G401 (cell line): Measurements from ENCODE around the gene NSG2. TPM values are rescaled to one million over a fixed set of nuclear protein-coding genes. Genes with fewer than 3 reads are reported as not detected.

ENCODE experiments used
- DNase-seq: peaks from one replicate; pipeline ENCODE4 v3.0.0-alpha.2; 2015; ENCODE audit warnings: low spot score
- in situ Hi-C: cut with HindIII; loops from 2 replicates; pipeline ENCODE4 v1.10.0; 2016; ENCODE audit warnings: low sequenced_read_pairs, mixed read lengths
- total RNA-seq: library from RNA; depleted of rRNA; stranded (reverse); fragments of >200 nt; shearing (Covaris generic); gene quantifications from 2 replicates; pipeline ENCODE4 v1.2.3, GENCODE V29; 2014

Gene NSG2
- total RNA-seq, 1 experiment from 2014 or later, result 0.85 TPM

DNA sequence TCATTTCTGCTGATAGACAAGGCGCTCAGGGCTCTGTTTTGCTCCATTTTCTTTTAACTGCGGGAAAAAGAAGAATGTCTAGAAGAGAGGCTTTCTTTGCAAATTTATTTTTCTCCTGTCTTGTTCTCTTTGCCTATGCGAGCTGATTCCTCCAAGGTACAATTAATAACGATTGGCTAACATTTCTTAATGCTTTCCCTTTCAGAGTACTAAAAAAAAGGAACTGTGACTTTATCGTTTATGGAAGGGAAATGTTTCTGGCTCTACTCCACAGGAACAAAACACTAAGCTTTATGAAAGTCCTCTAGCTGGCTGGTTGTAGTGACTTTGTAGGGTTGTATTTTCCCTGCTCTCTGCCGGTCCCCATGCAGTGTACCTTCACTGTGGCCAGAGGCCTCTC, 11.7 kb downstream of the NSG2 start:
- no peak for DNase-seq
- in situ Hi-C loops, result no loop called here

DNA sequence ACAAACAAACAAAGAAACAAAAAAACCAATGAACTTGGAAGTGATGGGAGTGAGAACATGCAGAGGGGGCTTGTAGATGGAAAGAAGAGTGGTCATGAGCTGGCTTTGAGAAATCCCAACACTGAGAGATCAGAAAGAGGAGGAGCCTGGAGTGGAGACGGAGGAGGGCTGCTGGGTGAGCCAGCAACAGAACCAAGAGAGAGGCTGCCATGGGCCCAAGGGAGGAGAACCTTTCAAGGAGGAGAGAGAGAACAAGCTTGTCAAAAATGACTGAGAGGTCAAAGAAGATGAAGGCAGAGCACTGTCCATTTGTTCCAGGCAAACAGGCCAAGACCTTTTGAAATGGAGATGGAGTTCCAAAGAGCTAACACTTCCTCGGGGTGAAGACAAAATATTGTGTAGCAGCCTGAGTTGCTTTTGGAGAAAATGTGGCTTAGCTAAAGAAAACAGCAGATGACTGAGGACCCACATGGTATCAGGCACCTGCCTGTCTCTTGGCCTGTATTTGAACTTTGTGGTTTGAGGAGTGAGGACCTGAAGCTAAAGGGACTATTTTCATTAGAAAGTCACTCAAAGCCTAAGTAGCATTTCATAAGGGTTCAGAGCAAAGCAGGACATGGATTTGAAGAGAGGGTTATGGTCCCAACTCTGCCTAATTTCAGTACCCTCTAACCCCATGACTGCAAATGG, 13.1 kb downstream of the NSG2 start:
- in situ Hi-C loops, result no loop called here
- DNase-seq, result no peak

DNA sequence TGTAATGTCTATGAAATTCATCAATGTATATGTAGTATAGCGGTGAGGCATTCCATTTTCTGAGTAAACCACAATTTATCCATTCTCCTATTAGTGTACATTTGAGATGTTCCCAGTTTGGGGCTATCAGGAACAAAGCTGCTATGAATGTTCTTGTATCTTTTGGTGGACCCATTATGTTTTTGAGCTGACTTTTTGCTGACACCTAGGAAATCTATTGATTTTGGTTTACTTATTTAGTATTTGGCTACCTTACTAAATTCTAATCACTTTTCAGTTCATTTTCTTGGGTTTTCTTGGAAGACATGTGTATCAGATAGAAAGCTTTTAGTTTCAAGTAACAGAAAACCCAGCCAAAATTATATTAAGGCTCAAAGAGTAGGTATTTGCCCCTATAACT, 13.7 kb downstream of the NSG2 start:
- no peak for DNase-seq
- in situ Hi-C loops, result no loop called here

DNA sequence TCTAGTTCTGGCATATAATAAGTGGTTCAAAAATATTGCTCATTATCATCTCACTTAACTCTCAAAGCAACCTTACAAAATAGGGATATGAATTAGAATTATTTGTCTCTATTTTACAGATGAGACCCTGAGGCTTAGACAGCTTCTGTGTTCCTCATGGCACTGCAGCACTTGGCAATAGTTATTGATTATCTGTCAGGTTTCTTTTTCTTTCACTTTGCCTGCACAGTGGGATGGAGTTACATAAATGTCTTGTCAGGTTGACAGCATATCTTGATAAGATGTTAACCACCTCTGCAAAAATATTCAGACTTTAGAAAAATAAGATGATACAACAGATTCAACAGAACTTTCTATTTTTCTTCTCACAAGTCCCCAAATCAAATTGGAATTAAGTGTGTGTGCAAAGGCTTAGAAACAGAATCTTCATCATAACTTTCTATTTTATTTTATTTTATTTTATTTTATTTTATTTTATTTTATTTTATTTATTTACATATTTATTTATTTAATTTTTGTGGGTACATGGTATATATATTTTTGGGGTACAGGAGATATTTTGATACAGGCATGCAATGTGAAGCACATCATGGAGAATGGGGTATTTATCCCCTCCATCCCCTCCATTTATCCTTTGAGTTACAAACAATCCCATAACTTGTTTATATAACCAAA, 17.7 kb downstream of the NSG2 start:
- in situ Hi-C loops, result no loop called here
- DNase-seq, result no peak

DNA sequence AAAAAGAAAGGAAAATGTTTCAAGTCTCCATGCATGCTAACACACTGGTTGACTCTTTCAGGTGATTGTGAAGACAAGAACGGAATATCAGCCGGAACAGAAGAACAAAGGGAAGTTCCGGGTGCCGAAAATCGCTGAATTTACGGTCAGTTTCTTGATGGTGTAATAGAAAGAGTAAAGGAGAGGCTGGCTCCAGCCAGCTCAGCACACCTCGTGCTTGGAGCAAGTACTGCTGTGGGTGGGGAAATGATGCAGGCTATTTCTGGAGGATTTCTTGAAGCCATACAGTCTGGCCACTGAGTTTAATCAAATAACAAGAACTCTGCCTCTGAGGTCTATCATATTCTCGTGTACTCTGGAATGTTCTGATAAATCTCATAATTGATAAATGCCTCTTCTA, 18.7 kb downstream of the NSG2 start:
- in situ Hi-C loops, result no loop called here
- no peak for DNase-seq

DNA sequence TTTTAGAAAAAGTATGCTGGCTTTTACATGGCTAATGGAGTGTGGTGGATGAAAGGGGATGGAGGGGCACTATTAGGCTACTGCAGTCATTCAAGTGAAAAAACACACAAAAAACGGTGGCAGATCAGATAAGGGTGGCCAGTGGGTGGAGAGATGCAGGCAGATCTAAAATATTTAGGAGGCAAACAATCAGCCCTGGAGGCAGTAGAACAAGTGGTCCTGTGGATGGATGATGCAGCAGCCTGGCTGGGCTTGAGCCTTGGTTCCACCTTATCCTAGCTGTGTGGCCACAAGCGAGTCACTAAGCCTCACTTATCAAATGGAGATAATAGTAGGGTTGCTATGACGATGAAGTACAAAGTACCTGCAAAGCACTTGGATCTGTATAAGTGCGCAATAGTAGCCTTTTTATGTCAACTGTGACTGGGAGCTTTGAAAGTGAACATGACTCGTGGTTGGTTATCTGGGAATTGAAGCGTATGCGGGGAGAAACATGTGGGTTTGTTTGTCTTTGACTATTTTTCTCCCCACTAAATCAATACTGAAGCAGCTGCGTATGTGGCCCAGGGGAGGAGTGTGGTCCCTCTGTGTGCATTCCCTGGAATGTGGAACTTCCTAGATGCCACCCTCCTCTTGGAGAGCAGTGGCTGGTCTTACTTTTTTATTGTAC, 20.2 kb downstream of the NSG2 start:
- in situ Hi-C loops, result no loop called here
- no peak for DNase-seq

DNA sequence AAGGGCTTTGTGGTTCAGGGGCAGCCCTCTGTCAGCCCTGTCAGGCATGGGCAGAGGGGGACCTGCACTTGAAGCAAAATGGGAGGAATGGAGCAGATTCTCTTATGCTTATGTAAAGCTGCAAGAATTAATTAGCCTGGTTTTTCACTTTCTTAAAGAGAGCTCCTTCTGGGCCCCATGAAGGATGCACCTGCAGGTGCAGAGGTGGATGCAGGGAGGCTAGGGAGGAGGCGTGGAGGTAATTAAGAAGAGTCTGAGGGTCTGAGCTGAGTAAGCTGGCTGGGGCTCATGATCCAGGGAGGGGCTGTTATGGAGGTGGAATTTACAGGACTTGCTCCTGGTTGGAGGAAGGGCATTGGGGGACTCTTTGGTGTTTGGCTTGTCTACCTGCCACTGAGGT, 22.0 kb downstream of the NSG2 start:
- in situ Hi-C loops, result no loop called here
- DNase-seq, result no peak

DNA sequence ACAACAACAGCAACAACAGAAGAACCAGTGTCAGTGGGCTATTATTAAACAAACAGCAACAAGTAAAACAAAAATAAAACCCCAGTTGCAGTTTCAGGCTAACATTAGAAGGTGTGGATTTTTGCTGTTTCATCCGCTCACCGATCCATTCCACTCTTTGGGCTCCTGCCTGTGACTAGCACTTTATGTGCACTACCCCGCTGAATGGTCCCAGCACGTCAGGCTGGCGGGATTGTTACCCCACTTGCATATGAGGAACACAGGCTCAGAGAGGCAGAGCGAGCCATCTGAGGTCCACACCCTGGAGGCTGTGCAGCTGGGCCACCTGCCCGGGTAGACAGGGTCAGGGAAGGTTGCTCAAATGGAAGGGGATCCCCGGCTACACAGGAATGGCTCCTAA, 26.0 kb downstream of the NSG2 start:
- DNase-seq, result no peak
- in situ Hi-C loops, result no loop called here

DNA sequence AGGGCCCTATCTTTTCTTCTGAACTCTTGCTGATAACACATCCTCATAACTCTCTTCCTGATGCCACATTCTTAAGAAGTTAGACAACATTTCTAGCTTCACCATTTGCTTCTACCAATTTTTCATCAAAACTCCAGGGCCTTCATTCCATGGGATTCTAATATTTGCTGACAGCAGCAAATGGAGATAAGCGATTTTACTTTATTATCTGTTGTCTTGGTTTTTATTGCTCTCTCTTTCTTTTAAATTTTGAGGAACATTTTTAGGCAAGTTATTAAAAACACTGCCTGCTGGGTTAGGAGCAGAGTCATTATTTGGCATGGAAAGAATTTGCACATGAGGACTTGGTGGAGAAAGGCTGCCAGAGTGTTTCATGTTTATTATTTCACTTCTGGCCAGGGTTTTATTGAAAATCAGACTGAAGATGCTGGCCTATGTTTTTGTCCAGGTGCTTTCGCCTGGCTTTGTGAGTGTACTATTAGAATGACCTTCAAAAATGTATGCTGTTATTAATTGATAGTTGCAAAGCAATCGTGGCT, 27.7 kb downstream of the NSG2 start:
- DNase-seq, result peak; percentile 44
- in situ Hi-C loops, result no loop called here

DNA sequence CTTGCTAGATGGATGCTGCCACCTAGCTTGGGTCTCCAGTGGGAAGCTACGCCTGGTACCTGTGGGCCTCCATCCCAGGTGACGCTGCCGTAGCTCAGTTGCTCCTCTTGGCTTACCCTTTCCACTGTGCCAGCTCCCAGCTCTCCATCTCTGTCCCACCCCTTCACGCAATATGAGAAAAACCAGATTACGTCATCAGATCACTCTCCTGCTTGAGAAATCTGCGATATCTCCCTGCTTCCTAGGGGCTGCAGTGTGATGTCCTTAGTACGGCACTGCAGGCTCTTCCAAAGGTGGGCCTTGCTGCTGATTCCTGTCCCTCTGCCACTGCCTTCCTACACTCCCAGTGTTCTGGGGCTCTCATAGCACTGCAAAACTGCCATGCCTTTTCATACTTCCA, 28.9 kb downstream of the NSG2 start:
- in situ Hi-C loops, result no loop called here
- no peak for DNase-seq

DNA sequence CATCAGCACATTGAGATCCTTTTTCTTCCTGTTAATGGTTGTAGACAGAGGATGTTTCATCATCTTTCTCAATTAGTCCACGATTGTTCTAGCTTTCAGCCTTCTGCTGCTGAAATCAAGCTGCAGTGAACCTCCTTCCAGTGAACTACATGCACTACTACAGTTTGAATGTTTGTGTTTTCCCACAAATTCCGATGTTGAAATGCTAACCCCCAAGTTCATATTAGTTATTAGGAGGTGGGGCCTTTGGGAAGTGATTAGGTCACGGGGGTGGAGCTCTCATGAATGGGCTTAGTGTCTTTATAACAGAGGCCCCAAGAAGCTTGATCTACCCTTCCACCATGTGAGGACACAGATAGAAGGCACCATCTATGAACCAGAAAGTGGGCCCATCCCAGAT, 32.9 kb downstream of the NSG2 start:
- in situ Hi-C loops, result no loop called here
- no peak for DNase-seq

DNA sequence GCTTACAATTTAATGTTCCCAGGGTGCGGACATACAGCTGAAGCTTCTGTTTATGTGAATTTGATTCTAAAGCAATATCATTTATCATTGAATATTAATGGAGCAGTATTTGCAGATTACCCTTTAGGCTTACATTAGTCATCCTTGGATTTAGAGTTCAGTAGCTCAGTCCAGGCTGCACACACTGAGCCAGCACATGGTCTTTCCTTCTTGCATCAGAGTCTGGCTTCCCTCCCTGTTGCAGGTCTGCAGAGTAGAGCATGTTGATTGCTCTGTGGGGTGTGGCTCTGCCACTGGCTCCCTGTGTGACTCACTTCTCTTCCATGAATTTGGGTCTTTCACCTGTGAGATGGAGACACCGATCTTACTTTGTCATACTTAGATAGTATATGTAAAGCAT, 36.8 kb downstream of the NSG2 start:
- in situ Hi-C loops, result no loop called here
- peak; percentile 39 for DNase-seq

DNA sequence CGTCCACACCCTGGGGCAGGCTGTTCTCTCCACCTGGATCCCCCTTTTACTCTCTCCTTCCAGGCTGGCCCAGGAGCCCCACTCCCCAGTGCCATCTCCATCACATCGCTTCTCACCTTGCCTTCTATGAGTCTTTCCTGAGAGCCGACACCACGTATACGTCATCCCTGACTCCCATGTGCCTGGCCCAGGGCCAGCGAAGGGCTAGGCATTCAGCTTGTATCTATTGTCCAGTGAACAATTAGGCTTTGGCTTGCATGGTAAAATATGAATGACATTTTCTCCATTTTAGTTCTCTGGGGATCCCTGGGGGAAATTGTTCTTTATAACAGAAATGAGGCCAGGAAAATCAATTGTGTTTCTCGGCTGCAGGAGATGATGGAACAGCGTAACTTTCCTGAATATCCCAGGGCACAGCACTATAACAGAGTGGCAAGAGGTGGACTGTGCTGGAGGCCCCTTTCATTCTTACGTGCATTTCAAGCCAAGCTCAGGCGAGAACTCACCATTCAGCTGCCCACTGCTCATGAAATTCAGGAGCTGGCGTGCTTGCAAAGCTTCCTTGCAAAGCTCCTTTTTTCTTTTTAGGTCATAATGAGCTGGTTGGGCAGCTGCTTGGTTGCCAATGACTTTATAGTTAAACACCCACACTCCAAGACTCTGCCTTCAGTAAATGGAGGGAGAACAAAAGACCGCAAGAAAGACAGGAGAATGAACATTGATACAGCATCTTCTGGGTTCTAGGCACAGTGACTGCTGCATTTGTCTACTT, 37.7 kb downstream of the NSG2 start:
- peak; percentile 49 for DNase-seq
- in situ Hi-C loops, result no loop called here

DNA sequence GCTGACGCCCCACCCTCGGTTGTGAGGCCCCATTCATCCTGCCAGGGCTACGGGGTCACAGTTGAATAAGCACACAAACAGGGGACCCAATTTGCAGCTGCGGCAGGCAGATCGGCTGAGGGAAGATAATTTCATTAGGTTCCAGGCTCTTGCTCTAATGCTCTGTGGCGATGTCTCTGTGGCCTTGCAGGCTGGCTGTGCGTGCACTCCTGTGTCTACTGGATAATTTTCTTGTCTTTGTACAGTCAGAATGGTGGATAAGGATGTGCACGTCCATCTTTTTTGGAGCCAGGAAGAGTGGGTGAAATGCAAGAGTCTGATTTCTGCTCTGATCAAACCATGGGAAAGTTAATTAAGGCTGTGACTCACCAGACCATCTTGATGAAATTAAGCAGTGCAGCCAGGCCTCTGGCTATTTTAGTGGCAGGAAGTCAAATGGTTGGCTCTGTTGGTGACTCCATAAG, 39.2 kb downstream of the NSG2 start:
- in situ Hi-C loops, result no loop called here
- no peak for DNase-seq

DNA sequence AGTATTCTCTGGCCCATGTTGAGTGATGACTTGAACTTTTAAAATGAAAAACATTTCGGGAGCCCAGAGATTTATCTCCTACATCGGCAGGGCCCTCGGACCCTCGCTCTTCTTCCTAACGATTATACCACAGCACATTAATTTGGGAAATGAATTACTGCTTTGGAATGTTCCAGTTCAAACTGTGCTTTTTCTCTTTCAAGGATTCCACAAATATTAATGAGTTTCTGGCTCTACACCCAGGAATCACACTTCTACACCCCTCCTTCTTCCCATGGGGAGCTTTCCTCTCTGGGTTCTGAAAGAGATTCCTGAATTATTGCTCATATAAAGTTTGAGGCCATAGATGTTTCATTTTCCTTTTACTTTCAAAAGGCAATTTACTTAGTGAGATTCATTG, 41.2 kb downstream of the NSG2 start:
- in situ Hi-C loops, result no loop called here
- no peak for DNase-seq

DNA sequence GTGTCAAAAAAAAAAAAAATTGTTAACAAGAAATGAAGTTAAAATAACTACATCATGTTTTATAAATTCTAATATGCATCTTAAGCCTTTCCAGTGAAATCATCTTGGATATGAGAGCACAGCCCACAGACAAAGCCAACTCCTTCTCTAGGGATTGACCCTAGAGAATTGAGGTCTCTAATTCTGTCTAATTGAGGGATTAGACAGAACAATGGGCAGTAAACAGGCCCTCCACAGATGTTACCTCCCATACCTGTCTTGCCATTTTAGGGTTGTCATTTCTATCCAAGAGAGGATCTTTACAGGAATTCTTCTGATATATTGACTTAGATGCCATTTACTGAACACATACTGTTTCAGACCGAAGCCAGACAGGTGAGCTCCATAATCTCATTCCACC, 42.3 kb downstream of the NSG2 start:
- DNase-seq, result no peak
- in situ Hi-C loops, result no loop called here

DNA sequence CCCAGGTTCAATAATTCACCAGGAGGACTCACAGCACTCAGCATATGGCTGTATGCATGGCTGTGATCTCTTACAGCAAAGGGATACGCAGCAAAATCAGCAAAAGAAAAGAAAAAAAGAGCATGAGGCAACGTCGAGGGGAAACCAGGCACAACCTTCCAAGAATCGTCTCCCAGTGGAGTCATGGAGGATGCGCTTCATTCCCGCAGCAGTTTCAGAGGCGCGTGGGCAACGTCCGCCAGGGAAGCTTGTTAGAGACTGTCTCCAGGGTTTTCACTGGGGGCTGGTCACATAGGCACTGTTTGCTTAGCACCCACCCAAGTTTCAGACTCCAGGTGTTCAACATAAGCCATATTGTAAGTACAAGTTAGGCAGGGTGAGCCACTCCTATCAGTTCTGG, 44.6 kb downstream of the NSG2 start:
- in situ Hi-C loops, result no loop called here
- DNase-seq, result no peak

DNA sequence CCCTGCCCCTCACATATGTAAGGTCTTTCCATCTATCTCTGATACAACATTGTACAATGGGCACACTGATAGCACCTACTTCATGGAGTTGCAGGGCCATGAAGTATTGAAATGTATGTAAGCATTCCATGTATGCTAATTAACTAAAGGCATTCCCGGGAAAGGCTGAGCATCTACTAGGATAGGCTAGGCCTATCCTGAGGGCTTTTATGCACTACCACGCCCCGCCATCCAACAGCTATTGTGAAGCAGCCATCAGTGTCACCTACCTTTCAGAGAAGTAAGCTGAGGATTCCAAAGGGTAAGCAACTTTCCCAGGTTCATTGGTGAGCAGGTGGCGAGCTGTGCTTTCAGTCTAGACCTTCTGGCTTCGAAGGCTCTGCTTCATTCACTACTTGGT, 47.6 kb downstream of the NSG2 start:
- DNase-seq, result no peak
- in situ Hi-C loops, result no loop called here

DNA sequence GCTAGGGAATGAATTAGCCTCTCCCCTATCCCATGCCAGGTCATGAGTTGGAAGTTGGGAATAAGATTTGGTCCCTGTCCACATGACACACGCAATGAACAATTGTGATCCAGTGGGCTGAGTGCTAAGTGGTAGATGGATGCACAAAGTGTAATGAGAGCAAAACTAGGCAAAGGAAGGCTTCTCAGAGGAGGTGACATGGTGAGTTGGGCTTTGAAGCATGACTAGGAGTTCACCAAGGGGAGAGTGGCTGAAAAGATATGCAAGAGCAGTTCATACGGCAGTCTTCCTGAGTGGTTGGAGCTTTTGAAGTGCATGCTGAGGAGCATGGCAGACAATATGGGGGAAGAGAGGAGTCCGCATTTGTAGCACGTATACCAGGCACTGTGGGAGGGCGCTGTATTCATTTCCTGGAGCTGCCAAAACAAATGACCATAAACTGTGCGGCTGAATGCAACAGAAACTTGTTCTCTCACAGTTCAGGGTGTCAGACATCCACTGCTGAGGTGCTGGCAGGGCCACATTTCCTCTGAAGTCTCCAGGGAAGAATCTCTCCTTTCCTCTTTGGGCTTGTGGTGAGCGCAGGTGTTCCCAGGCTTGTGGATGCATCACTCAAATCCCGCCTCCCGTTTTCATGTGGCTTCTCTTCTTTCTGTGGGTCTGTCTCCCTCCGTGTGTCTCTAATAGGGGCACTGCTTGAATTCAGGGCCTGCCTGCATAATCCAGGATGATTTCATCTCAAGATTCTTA, 49.5 kb downstream of the NSG2 start:
- in situ Hi-C loops, result no loop called here
- no peak for DNase-seq
